Keratinocyte (primary cell): ENCODE data around the gene TMEM53. TPM values are rescaled to one million over a fixed set of nuclear protein-coding genes. Genes with fewer than 3 reads are reported as not detected.

Experiments
- DNase-seq: peaks from one replicate; pipeline ENCODE4 v3.0.0-alpha.2; 2011; ENCODE audit warnings: low read depth, missing footprints, low spot score
- FAIRE-seq: peaks from 2 replicates; lab custom pipeline; 2011; peaks lifted over from hg19 to GRCh38; lab: Jason Lieb, UNC
- H2AFZ ChIP-seq: 2 replicates; pipeline ENCODE4 v1.6.0; 2012; ENCODE audit warnings: low read length, control low read depth, inconsistent platforms; ENCODE audit not compliant: control insufficient read depth
- H3K27ac ChIP-seq: 2 replicates; pipeline ENCODE4 v1.5.1; 2011; ENCODE audit warnings: low read length; ENCODE audit not compliant: control insufficient read depth, insufficient read depth
- H3K27me3 ChIP-seq: 3 replicates; pipeline ENCODE4 v1.6.0; 2011; ENCODE audit warnings: low read length; ENCODE audit not compliant: control insufficient read depth, insufficient read depth; ENCODE audit errors: extremely low read depth
- H3K36me3 ChIP-seq, 2 experiments: 2 replicates in 1 of 2; 3 replicates in 1 of 2; pipeline ENCODE4 v1.5.1; 2011; ENCODE audit warnings: low read length in 2 of 2, mild to moderate bottlenecking in 1 of 2; ENCODE audit not compliant: control insufficient read depth in 2 of 2, insufficient read depth in 2 of 2; ENCODE audit errors: extremely low read depth in 1 of 2
- H3K4me1 ChIP-seq: 3 replicates; pipeline ENCODE4 v1.5.1; 2011; ENCODE audit warnings: low read length; ENCODE audit not compliant: control insufficient read depth, insufficient read depth; ENCODE audit errors: extremely low read depth
- H3K4me2 ChIP-seq: 3 replicates; pipeline ENCODE4 v1.6.0; 2011; ENCODE audit warnings: low read depth, low read length; ENCODE audit not compliant: control insufficient read depth, insufficient read depth; ENCODE audit errors: extremely low read depth
- H3K4me3 ChIP-seq, 3 experiments: fragments of 200-600 bp in 1 of 3; sonication (generic) in 1 of 3; 2 replicates in 2 of 3; 3 replicates in 1 of 3; pipeline ENCODE4 v1.5.1; 2011 to 2016; ENCODE audit warnings: low read length in 3 of 3, mild to moderate bottlenecking in 3 of 3, control low read depth in 2 of 3, inconsistent platforms in 1 of 3, low read depth in 1 of 3, mixed read lengths in 1 of 3, mixed run types in 1 of 3, moderate library complexity in 1 of 3; ENCODE audit not compliant: control insufficient read depth in 2 of 3, insufficient read depth in 2 of 3; ENCODE audit errors: extremely low read depth in 1 of 3
- H3K79me2 ChIP-seq: 2 replicates; pipeline ENCODE4 v1.6.0; 2012; ENCODE audit warnings: low read length; ENCODE audit not compliant: control insufficient read depth, insufficient read depth
- H3K9ac ChIP-seq: 3 replicates; pipeline ENCODE4 v1.6.0; 2011; ENCODE audit warnings: low read length; ENCODE audit not compliant: control insufficient read depth, insufficient read depth; ENCODE audit errors: extremely low read depth
- H3K9me1 ChIP-seq: 3 replicates; pipeline ENCODE4 v1.6.0; 2011; ENCODE audit warnings: low read length; ENCODE audit not compliant: control insufficient read depth, insufficient read depth; ENCODE audit errors: extremely low read depth
- H3K9me3 ChIP-seq: 2 replicates; pipeline ENCODE4 v1.5.1; 2012; ENCODE audit warnings: low read depth, low read length; ENCODE audit not compliant: control insufficient read depth
- H4K20me1 ChIP-seq: 3 replicates; pipeline ENCODE4 v1.6.0; 2011; ENCODE audit warnings: low read length; ENCODE audit not compliant: control insufficient read depth, insufficient read depth; ENCODE audit errors: extremely low read depth
- CTCF ChIP-seq, 3 experiments: IDR thresholded peaks in 1 of 3; conservative IDR thresholded peaks in 1 of 3; optimal IDR thresholded peaks in 1 of 3; 2 replicates in 2 of 3; 3 replicates in 1 of 3; pipeline versions ENCODE3 to v1.5.1; 2011; ENCODE audit warnings: low read length in 3 of 3, mild to moderate bottlenecking in 3 of 3, moderate library complexity in 2 of 3, control low read depth in 1 of 3, inconsistent platforms in 1 of 3; ENCODE audit not compliant: insufficient read depth in 2 of 3; ENCODE audit errors: extremely low read depth in 1 of 3
- EZH2 ChIP-seq: IDR thresholded peaks from one replicate; pipeline ENCODE4 v1.6.1; 2012; ENCODE audit warnings: inconsistent platforms, mild to moderate bottlenecking, low read length, moderate library complexity
- dilution Hi-C: fragments of 300-500 bp; cut with MboI; formaldehyde crosslinking; loops from one replicate; pipeline ENCODE4 v1.7.0; 2020; ENCODE audit warnings: low sequenced_read_pairs; ENCODE audit not compliant: extremely low pct_ligation_motif_present
- polyA plus RNA-seq, 5 experiments: library from polyadenylated mRNA; depleted of rRNA in 3 of 5; stranded (reverse) in 3 of 5; stranded (forward) in 1 of 5; unstranded in 1 of 5; fragments of >200 nt; gene quantifications; 1 replicate in 1 of 5; 2 replicates in 3 of 5; 3 replicates in 1 of 5; pipeline versions ENCODE4 v1.2.1 to v1.2.3, GENCODE V29; 2011 to 2012; ENCODE audit warnings: missing spikeins in 2 of 5, low read depth in 1 of 5, low replicate concordance in 1 of 5

Gene TMEM53
- polyA plus RNA-seq, 1 donor (not counting 4 experiments of a cell fraction or from before 2014, with no cell fraction given), result 5.6 TPM

- H3K79me2 ChIP-seq, result no peaks in the 10 kb centered on the region
- FAIRE-seq, result no peak
- no peak overlapping the region for H3K9ac ChIP-seq
- H3K27ac ChIP-seq, result no peak overlapping the region
- H3K36me3 ChIP-seq, result no peaks in the 10 kb centered on the region
- peaks cover 3% of the 10 kb centered on the region for H3K4me1 ChIP-seq
- no peak overlapping the region for H3K4me3 ChIP-seq
- H3K9me1 ChIP-seq, result no peaks in the 10 kb centered on the region
- H3K9me3 ChIP-seq, result no peaks in the 10 kb centered on the region
- TF ChIP-seq CTCF (optimal IDR thresholded peaks at IDR 0.05 in 1 of 3, IDR thresholded peaks at IDR 0.05 in 1 of 3, conservative IDR thresholded peaks at IDR 0.05 in 1 of 3; ENCODE audit: extremely low read depth in 1 of 3, insufficient read depth in 2 of 3, low read length in 3 of 3), result no peak
- TF ChIP-seq EZH2, result no peak
- no peaks in the 10 kb centered on the region for H3K27me3 ChIP-seq
- dilution Hi-C loops, result no loop called here
- H3K4me2 ChIP-seq, result no peak overlapping the region
- no peak overlapping the region for H2AFZ ChIP-seq
- no peaks in the 10 kb centered on the region for H4K20me1 ChIP-seq
- no peak for DNase-seq
Observed at GRCh38 chr1:44723064-44723463, 48.8 kb upstream of the TMEM53 start.

DNA sequence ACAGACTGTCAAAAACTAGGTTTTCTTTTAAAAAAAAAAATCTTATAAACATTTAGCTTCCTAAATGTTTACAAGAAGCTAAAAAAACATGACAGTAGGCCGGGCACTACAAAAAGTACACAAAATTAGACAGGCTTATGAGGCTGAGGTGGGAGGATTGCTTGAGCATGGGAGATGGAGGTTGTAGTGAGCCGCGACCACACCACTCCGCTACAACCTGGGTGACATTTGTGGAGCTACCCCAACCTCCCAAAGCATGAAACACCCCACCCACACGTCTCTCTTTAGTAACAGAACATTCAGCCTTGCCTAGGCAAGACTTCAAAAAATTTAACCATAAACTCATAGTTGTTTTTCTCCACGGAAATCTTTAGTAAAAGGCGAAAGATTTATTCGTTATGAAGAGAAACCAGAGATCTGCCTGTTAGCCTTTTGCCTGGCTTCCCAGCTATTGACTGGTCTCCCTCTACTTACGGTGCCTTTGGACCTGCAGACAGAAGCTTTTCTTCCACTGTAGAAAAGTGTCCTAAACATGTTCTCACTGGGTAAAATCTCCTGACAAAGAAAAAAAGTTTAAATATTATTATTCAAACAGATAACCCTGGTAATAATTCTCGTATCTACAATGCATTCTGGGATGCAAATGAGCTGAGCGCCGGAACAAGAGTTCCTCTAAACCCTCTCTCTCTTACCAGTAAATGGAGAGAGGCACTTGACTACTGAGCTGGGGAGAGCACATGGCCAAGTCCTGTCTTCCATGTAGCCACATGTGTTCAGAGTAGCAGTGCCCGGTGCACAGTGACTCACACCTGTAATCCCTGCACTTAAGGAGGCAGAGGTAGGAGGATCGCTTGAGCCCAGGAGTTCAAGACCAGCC lies 47.4 kb upstream of the TMEM53 start:
- no peaks in the 10 kb centered on the region for H4K20me1 ChIP-seq
- FAIRE-seq (peak; percentile 44), DNase-seq (peak; percentile 95)
- peak overlapping the region; percentile 28 for H3K4me2 ChIP-seq
- no peaks in the 10 kb centered on the region for H3K27me3 ChIP-seq
- no peaks in the 10 kb centered on the region for H3K9me3 ChIP-seq
- H3K36me3 ChIP-seq, result no peaks in the 10 kb centered on the region
- H3K4me1 ChIP-seq, result no peaks in the 10 kb centered on the region
- peak overlapping the region; percentile 83 for H3K27ac ChIP-seq
- H2AFZ ChIP-seq, result no peak overlapping the region
- no peaks in the 10 kb centered on the region for H3K79me2 ChIP-seq
- dilution Hi-C loops, result no loop called here
- TF ChIP-seq CTCF (optimal IDR thresholded peaks at IDR 0.05 in 1 of 3, IDR thresholded peaks at IDR 0.05 in 1 of 3, conservative IDR thresholded peaks at IDR 0.05 in 1 of 3; ENCODE audit: extremely low read depth in 1 of 3, insufficient read depth in 2 of 3, low read length in 3 of 3), result no peak
- no peak for TF ChIP-seq EZH2
- no peaks in the 10 kb centered on the region for H3K9me1 ChIP-seq
- H3K9ac ChIP-seq, result peak overlapping the region; percentile 56
- H3K4me3 ChIP-seq, result no peak overlapping the region
